A673 (cell line): Measurements from ENCODE around the gene PARD3. TPM values are rescaled to one million over a fixed set of nuclear protein-coding genes. Genes with fewer than 3 reads are reported as not detected.

ENCODE experiments used
- BruUV-seq: library from RNA; stranded (reverse); fragments of 400-500 nt; replicated peaks from 2 replicates; lab custom pipeline; 2021; lab: Mats Ljungman, UMichigan
- CTCF ChIA-PET: fragments of 300-600 bp; sonication (Branson Sonifier 250); formaldehyde crosslinking; loops from one replicate; lab custom pipeline; 2022; ENCODE audit warnings: antibody characterized with exemption; lab: Charles Lee
- POLR2A ChIA-PET: fragments of 300-600 bp; sonication (Branson Sonifier 250); formaldehyde crosslinking; loops from one replicate; lab custom pipeline; 2022; ENCODE audit warnings: antibody characterized with exemption; ENCODE audit not compliant: low non-redundant PET; lab: Charles Lee
- DNase-seq: peaks from one replicate; pipeline ENCODE4 v3.0.0-alpha.2; 2015; ENCODE audit warnings: low spot score
- H3K27ac ChIP-seq: fragments of 200-600 bp; sonication (generic); 2 replicates; pipeline ENCODE4 v1.5.1; 2016; ENCODE audit warnings: mixed run types, low read depth, mild to moderate bottlenecking, mixed read lengths, antibody characterized with exemption, low read length; ENCODE audit not compliant: poor library complexity, severe bottlenecking
- H3K27me3 ChIP-seq: fragments of 200-600 bp; sonication (generic); replicated peaks from 2 replicates; pipeline ENCODE4 v1.6.1; 2017; ENCODE audit warnings: mixed run types, low read depth, mild to moderate bottlenecking, mixed read lengths, antibody characterized with exemption, low read length; ENCODE audit not compliant: insufficient read depth, poor library complexity
- H3K36me3 ChIP-seq: fragments of 200-600 bp; sonication (generic); 2 replicates; pipeline ENCODE4 v1.6.1; 2016; ENCODE audit warnings: mixed run types, mild to moderate bottlenecking, mixed read lengths, antibody characterized with exemption, low read length; ENCODE audit not compliant: insufficient read depth, poor library complexity, severe bottlenecking
- H3K4me1 ChIP-seq: fragments of 200-600 bp; sonication (generic); 2 replicates; pipeline ENCODE4 v1.6.1; 2017; ENCODE audit warnings: mixed run types, mild to moderate bottlenecking, mixed read lengths, antibody characterized with exemption, low read length; ENCODE audit not compliant: insufficient read depth, poor library complexity, severe bottlenecking
- H3K4me3 ChIP-seq: fragments of 200-600 bp; sonication (generic); 2 replicates; pipeline ENCODE4 v1.5.1; 2016; ENCODE audit warnings: low read depth, mixed run types, mild to moderate bottlenecking, mixed read lengths, low read length; ENCODE audit not compliant: poor library complexity, severe bottlenecking
- H3K9me3 ChIP-seq: fragments of 200-600 bp; sonication (generic); 2 replicates; pipeline ENCODE4 v1.6.1; 2016; ENCODE audit warnings: mixed run types, low read depth, mild to moderate bottlenecking, mixed read lengths, antibody characterized with exemption, low read length; ENCODE audit not compliant: poor library complexity, severe bottlenecking
- CTCF ChIP-seq: fragments of 300-800, 200-600 bp; sonication (generic); conservative IDR thresholded peaks from 2 replicates; pipeline ENCODE4 v1.5.1; 2017; ENCODE audit warnings: low read depth, mild to moderate bottlenecking, antibody characterized with exemption, low read length, moderate library complexity, mixed read lengths
- EZH2 ChIP-seq: fragments of 200-600 bp; sonication (generic); IDR thresholded peaks from 2 replicates; pipeline ENCODE4 v1.6.1; 2017; ENCODE audit warnings: borderline replicate concordance, low read depth, mild to moderate bottlenecking, mixed read lengths, antibody characterized with exemption, low read length; ENCODE audit not compliant: poor library complexity, severe bottlenecking
- intact Hi-C: fragments of 100-400 bp; cut with micrococcal nuclease; formaldehyde crosslinking; loops from one replicate; pipeline ENCODE4 v1.10.0; 2022; ENCODE audit not compliant: unreplicated experiment
- total RNA-seq: library from RNA; stranded (reverse); gene quantifications from 2 replicates; pipeline ENCODE4 v1.2.3, GENCODE V29; 2021

PARD3 gene
- total RNA-seq, 1 experiment from 2014 or later, result 28.0 TPM

- H3K4me3 ChIP-seq, result no peak overlapping the region
- H3K36me3 ChIP-seq, result no peaks in the 10 kb centered on the region
- no peak overlapping the region for H3K27ac ChIP-seq
- ChIA-PET CTCF (no interaction called here), POLR2A (no interaction called here)
- BruUV-seq, result no TSS peak
- H3K4me1 ChIP-seq, result peaks cover 11% of the 10 kb centered on the region
- TF ChIP-seq EZH2 (no peak), CTCF (no peak)
- DNase-seq, result no peak
- intact Hi-C loops, result no loop called here
- no peaks in the 10 kb centered on the region for H3K27me3 ChIP-seq
- H3K9me3 ChIP-seq, result no peaks in the 10 kb centered on the region
Measured at GRCh38 chr10:34543716-34544115, 271.4 kb downstream of the PARD3 start.

DNA sequence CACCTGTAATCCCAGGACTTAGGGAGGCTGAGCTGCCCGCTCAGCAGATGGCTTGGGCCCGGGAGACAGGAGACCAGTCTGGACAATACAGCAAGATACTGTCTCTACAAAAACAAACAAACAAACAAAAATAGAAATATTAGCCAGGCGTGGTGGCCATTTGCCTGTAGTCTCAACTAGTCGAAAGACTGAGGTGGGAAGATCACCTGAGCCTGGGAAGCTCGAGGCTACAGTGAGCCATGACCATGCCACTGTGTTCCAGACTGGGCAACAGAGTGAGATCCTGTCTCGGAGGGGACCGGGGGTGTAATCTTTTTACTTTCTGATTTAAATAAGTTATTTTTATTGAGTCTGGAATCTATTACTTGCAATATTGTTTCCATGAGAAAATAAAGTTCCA, 274.6 kb downstream of the PARD3 start:
- no peak for TF ChIP-seq CTCF
- TF ChIP-seq EZH2, result no peak
- no peak for DNase-seq
- Histone ChIP-seq H3K36me3 (no peaks in the 10 kb centered on the region), H3K4me3 (no peak overlapping the region), H3K27ac (no peak overlapping the region), H3K9me3 (no peaks in the 10 kb centered on the region), H3K4me1 (no peaks in the 10 kb centered on the region), H3K27me3 (no peaks in the 10 kb centered on the region)
- POLR2A ChIA-PET, result no interaction called here
- intact Hi-C loops, result no loop called here
- no TSS peak for BruUV-seq
- CTCF ChIA-PET, result no interaction called here

DNA sequence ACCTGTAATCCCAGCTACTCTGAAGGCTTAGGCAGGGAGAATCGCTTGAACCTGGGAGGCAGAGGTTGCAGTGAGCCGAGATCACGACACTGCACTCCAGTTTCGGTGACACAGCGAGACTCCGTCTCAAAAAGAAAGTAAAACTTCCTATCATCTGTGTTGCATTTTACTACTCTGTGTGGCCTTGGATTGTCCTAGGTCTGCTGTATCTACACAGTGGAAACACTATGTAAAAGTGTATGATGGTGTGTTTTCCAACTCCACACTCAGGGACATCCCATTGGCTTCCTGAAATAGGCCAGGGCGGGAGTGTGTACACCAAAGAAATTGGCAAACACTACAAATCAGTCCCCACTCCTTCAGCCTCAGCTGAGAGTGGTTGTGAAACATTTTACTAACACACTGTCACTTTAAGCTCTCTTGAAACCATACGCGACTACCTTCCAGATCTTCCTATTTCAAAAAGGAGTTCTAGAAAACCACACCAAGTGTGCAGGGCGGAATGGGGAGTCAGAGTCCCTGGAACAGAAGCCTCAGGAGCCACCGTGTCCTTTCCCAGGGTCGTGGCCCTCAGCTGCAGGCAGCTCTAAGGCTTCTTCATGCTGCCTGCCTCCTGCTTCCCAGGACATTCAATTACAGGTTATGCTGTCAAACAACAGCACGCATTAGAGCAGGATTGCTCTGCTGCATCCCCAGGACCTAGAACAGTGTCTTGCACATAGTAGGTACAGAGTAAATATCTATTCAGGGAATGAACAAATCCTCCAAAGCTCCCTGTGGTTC, 275.4 kb downstream of the PARD3 start:
- no peak overlapping the region for H3K4me3 ChIP-seq
- no peaks in the 10 kb centered on the region for H3K27me3 ChIP-seq
- CTCF ChIA-PET, result interaction anchor here (0.6 kb wide), 1 partner anchor 1466 kb away, joined by 3 read pairs; no protein-coding TSS in a partner anchor
- BruUV-seq, result no TSS peak
- TF ChIP-seq CTCF (no peak), EZH2 (no peak)
- intact Hi-C loops, result no loop called here
- no peak overlapping the region for H3K27ac ChIP-seq
- H3K9me3 ChIP-seq, result no peaks in the 10 kb centered on the region
- H3K36me3 ChIP-seq, result no peaks in the 10 kb centered on the region
- POLR2A ChIA-PET, result no interaction called here
- no peak for DNase-seq
- H3K4me1 ChIP-seq, result no peaks in the 10 kb centered on the region
